CD4-positive, alpha-beta T cell treated with Interleukin-15 for 4 hours (primary cell): ENCODE results near the gene CRYZ.

Source experiments
- DNase-seq: peaks from one replicate; pipeline ENCODE4 v3.0.0-alpha.2; 2020; ENCODE audit warnings: low spot score

Gene CRYZ

GRCh38 chr1:74731399-74732052 is 1.3 kb downstream of the CRYZ start:
- no peak for DNase-seq

- DNase-seq: no peak
Measured at GRCh38 chr1:74729741-74730478, 2.9 kb downstream of the CRYZ start.

GRCh38 chr1:74728736-74729135 is 4.1 kb downstream of the CRYZ start:
- DNase-seq: no peak

- no peak for DNase-seq
Measured at GRCh38 chr1:74726063-74726462, 6.8 kb downstream of the CRYZ start.

GRCh38 chr1:74717626-74718025 is 15.2 kb downstream of the CRYZ start:
- no peak for DNase-seq

GRCh38 chr1:74716822-74717221 is 16.0 kb downstream of the CRYZ start:
- no peak for DNase-seq

- no peak for DNase-seq
Measured at GRCh38 chr1:74715806-74716205, 17.0 kb downstream of the CRYZ start.

GRCh38 chr1:74715236-74715502 is 17.7 kb downstream of the CRYZ start:
- no peak for DNase-seq

GRCh38 chr1:74714429-74715235 is 18.2 kb downstream of the CRYZ start:
- no peak for DNase-seq

GRCh38 chr1:74713849-74714248 is 19.0 kb downstream of the CRYZ start:
- no peak for DNase-seq

- no peak for DNase-seq
Measured at GRCh38 chr1:74712881-74713280, 20.0 kb downstream of the CRYZ start.

- no peak for DNase-seq
Measured at GRCh38 chr1:74703386-74704182, 29.3 kb downstream of the CRYZ start.

- DNase-seq: no peak
Measured at GRCh38 chr1:74699331-74699730, 33.5 kb downstream of the CRYZ start.

GRCh38 chr1:74697832-74698231 is 35.0 kb downstream of the CRYZ start:
- no peak for DNase-seq

- DNase-seq: no peak
Measured at GRCh38 chr1:74693473-74693872, 39.4 kb downstream of the CRYZ start.

- no peak for DNase-seq
Measured at GRCh38 chr1:74690909-74691308, 41.9 kb downstream of the CRYZ start.

- no peak for DNase-seq
Measured at GRCh38 chr1:74690364-74690696, 42.5 kb downstream of the CRYZ start.

- DNase-seq: peak; percentile 51
Measured at GRCh38 chr1:74689621-74690363, 43.1 kb downstream of the CRYZ start.

- no peak for DNase-seq
Measured at GRCh38 chr1:74686928-74687327, 45.9 kb downstream of the CRYZ start.

- no peak for DNase-seq
Measured at GRCh38 chr1:74684301-74684700, 48.5 kb downstream of the CRYZ start.

GRCh38 chr1:74683656-74684055 is 49.2 kb downstream of the CRYZ start:
- no peak for DNase-seq

- DNase-seq: no peak
Measured at GRCh38 chr1:74681851-74682250, 51.0 kb downstream of the CRYZ start.
